ENCODE data around the gene OR52N5.

Gene OR52N5

DNA sequence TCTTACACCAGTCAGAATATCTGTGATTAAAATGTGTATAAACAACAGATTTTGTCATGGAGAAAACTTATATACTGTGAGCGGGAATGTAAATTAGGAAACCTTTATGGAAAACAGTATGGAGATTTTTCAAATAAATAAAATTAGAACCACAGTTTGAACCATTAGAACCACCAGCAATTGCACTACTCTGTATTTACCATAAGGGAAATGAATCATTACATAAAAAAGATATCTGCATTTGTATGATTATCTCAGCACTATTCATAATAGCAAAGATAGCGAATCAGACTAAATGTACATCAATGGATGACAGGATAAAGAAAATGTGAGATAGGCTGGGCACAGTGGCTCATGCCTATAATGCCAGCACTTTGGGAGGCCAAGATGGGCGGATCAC, 36.5 kb downstream of the OR52N5 start:
- no peak for TF ChIP-seq ZNF274 (IDR thresholded peaks at IDR 0.05; ENCODE audit: low read depth, low read length)
- H3K4me3 ChIP-seq (ENCODE audit: low read length) = no peak overlapping the region

DNA sequence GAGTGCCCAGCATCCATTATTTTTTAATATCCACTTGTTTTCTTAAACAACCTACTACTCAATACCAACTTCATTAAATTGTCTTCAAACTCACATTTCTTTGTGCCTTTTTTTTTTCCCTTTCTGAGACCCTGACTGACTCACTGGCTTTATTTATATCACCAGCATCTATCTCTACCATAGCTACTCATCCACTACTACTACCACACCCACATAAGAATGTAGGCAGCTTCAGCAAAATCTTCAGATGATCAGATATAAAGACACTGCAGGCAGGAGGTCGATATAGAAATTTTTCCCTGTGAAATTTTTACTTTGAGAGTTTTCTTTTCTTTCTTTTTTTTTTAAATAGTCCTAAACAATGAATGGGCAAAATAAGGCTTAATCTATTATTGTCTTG, 44.7 kb downstream of the OR52N5 start:
- no peak for TF ChIP-seq ZNF274 (IDR thresholded peaks at IDR 0.05; ENCODE audit: low read depth, low read length)
- H3K4me3 ChIP-seq (ENCODE audit: low read length) = no peak overlapping the region

DNA sequence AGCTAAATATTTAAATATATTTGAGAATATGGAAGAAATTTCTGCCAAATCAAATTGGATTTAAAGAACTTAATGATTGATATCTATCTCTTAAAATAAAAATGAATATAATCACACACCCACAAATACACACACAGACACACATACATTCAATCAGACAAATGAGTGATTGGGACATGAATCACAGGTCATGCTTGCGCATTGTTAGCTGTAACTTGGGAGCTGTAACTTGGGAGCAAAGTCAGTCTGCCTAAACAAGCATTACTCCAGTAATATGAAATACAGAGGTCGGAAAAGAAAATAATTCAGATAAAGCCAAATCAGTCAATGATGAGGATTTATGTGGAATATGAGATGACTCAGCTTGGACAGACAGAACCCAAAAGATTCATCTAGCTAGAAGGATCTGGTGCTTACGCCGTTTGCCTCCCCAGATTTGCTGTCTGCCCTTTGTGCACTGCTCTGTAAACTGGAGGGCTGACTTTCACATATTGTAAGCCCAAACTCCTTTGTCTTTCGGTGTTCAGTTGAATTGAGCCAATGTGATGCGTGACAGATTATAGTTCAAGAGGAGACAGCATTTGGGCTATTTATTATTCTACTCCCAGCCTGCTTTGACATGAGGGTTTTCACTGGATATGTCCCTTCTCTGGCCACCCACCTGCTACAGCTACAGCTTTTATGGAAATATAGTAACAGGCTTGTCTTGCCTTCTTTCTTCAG, 45.3 kb downstream of the OR52N5 start:
- H3K4me3 ChIP-seq (ENCODE audit: low read length) = no peak overlapping the region
- no peak for TF ChIP-seq ZNF274 (IDR thresholded peaks at IDR 0.05; ENCODE audit: low read depth, low read length)

DNA sequence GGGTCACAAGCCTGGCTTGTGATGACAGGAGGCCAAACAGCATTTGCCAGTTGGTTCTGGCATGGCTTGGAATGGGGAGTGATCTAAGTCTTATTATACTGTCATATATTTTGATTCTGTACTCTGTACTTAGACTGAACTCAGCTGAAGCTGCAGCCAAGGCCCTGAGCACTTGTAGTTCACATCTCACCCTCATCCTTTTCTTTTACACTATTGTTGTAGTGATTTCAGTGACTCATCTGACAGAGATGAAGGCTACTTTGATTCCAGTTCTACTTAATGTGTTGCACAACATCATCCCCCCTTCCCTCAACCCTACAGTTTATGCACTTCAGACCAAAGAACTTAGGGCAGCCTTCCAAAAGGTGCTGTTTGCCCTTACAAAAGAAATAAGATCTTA, 46.1 kb downstream of the OR52N5 start:
- H3K4me3 ChIP-seq (ENCODE audit: low read length) = no peak overlapping the region
- no peak for TF ChIP-seq ZNF274 (IDR thresholded peaks at IDR 0.05; ENCODE audit: low read depth, low read length)

DNA sequence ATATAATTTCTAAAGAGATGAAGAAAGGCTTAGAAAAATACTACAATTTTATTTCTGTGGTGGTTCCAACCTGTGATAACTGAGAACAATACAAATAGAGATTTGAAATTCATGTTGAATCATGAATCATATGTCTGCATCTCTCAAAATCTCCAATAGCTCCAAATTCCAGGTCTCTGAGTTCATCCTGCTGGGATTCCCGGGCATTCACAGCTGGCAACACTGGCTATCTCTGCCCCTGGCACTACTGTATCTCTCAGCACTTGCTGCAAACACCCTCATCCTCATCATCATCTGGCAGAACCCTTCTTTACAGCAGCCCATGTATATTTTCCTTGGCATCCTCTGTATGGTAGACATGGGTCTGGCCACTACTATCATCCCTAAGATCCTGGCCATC, 46.8 kb downstream of the OR52N5 start, which contains the start of gene OR56B1:
TSS of gene OR56B1 (plus strand) at position 53 of the 400 bp plus-strand sequence. CDS start at position 122, 69 bp downstream.
- H3K4me3 ChIP-seq (ENCODE audit: low read length) = no peak within 1 kb of the TSS
- no peak for TF ChIP-seq ZNF274 (IDR thresholded peaks at IDR 0.05; ENCODE audit: low read depth, low read length)

DNA sequence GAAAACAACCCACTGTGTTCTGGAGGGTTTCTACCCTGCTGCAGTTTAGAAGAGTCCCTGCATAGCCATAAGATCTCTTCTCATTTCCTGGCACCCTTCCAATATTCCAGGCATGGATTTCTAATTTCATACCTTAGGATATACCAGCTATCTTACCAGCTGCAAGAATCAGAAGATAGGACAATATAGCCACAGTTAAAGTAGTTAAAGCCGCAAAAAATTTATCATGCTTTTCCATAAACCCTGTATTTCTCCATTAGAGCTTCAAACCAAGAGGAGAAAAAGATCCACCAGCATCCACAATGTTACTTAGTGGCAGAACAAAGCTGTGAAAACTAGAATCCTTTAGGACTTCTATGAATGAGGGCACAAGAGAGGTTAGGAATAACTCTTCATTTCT, 55.5 kb downstream of the OR52N5 start:
- no peak overlapping the region for H3K4me3 ChIP-seq (ENCODE audit: low read length)
- no peak for TF ChIP-seq ZNF274 (IDR thresholded peaks at IDR 0.05; ENCODE audit: low read depth, low read length)

DNA sequence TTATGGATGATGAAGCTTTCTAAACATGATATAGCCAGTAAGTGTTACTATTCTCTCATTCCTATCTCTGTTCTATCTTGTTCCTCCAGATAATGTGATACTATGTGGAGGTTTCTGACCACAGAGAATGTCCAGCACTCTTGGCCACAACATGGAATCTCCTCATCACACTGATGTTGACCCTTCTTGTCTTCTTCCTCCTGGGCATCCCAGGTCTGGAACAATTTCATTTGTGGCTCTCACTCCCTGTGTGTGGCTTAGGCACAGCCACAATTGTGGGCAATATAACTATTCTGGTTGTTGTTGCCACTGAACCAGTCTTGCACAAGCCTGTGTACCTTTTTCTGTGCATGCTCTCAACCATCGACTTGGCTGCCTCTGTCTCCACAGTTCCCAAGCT, 56.8 kb downstream of the OR52N5 start:
- TF ChIP-seq ZNF274 (IDR thresholded peaks at IDR 0.05; ENCODE audit: low read depth, low read length) = no peak
- no peak overlapping the region for H3K4me3 ChIP-seq (ENCODE audit: low read length)

Measured in GM08714 (cell line).